ENCODE measurements around the gene SH3BGRL2. TPM values are rescaled to one million over a fixed set of nuclear protein-coding genes. Genes with fewer than 3 reads are reported as not detected.

The SH3BGRL2 gene
- total RNA-seq, 1 experiment from 2014 or later = 7.1 TPM

DNA sequence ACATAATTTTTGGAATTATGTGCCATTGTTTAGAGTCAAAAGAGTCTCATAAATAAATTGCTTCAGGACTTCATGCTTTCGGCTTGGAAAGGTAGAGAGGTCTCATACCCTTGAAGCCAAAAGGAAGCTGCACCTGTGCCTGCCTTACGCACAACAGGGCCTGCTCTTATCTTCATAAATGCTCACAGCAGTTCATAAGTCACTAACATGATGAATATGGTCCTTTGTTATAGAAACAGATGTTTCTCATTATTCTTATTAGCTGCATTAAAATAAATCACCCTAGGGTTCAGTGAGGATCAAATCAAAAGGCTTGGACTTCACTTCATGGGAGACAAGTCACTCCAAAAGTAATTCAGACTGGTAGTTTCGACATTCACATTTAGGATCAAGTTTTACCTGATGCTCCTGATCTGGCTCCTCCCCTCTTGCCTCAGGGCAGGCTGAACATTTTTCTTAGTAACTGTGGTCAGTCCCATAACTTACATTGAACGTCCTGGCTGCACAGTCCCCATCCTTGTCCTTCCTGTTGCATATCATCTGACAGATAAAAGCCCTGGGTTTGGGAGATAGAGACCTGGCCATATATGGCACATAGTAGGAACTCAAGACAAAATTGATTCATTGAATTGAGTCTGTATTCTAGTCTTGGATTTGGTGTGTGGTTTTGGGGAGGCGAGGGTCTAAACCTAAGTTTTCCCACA, 20.7 kb upstream of the SH3BGRL2 start:
- Mint-ChIP-seq H3K27ac (ENCODE audit: low read depth, unreplicated experiment) (no peak overlapping the region), H3K4me1 (ENCODE audit: insufficient read depth, unreplicated experiment) (no peaks in the 10 kb centered on the region), H3K36me3 (ENCODE audit: insufficient read depth, unreplicated experiment) (no peaks in the 10 kb centered on the region), H3K9me3 (ENCODE audit: unreplicated experiment) (no peaks in the 10 kb centered on the region), H3K4me3 (ENCODE audit: unreplicated experiment) (no peak overlapping the region), H3K27me3 (ENCODE audit: insufficient read depth, unreplicated experiment) (no peaks in the 10 kb centered on the region)
- intact Hi-C loops (cut with micrococcal nuclease) = no loop called here
- ChIA-PET CTCF (interaction anchor here (0.6 to 1.2 kb wide), 4 partner anchors 13 to 518 kb away, joined by 3 to 5 read pairs (median 4); no protein-coding TSS in a partner anchor), POLR2A (no interaction called here)
- TF ChIP-seq, protein P1, sequence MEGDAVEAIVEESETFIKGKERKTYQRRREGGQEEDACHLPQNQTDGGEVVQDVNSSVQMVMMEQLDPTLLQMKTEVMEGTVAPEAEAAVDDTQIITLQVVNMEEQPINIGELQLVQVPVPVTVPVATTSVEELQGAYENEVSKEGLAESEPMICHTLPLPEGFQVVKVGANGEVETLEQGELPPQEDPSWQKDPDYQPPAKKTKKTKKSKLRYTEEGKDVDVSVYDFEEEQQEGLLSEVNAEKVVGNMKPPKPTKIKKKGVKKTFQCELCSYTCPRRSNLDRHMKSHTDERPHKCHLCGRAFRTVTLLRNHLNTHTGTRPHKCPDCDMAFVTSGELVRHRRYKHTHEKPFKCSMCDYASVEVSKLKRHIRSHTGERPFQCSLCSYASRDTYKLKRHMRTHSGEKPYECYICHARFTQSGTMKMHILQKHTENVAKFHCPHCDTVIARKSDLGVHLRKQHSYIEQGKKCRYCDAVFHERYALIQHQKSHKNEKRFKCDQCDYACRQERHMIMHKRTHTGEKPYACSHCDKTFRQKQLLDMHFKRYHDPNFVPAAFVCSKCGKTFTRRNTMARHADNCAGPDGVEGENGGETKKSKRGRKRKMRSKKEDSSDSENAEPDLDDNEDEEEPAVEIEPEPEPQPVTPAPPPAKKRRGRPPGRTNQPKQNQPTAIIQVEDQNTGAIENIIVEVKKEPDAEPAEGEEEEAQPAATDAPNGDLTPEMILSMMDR (IDR thresholded peaks at IDR 0.05; ENCODE audit: unreplicated experiment) = no peak
- no TSS peak for BruUV-seq (replicated peaks)
- DNase-seq (ENCODE audit: unreplicated experiment) = no peak

DNA sequence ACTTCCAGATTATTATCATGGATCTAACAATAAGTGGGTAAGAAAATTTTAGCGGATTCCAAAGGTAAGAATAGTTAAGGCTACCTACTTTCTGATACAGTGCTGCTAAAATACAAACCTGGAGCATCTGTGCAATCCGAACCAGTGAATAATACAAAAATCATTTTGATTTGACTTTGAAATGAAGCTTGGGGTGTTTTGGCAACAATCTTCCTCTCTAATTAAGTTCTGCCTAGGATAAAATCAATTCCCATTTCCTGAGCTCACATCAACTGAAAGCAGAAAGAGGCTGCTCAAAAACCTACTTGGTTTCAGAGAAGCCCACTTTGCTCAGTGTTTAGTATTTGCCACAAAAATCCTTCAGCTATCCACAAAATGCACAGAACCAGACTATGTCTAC, 18.7 kb upstream of the SH3BGRL2 start:
- ChIA-PET POLR2A (interaction anchor here (1.6 kb wide), 1 partner anchor 42 kb away, joined by 4 read pairs; no protein-coding TSS in a partner anchor), CTCF (interaction anchor here (0.7 to 1.4 kb wide), 3 partner anchors 41 to 257 kb away, joined by 3 to 6 read pairs (median 3); no protein-coding TSS in a partner anchor)
- DNase-seq (ENCODE audit: unreplicated experiment) = no peak
- no peak overlapping the region for H3K4me3 Mint-ChIP-seq (ENCODE audit: unreplicated experiment)
- TF ChIP-seq, protein P1 (IDR thresholded peaks at IDR 0.05; ENCODE audit: unreplicated experiment) = no peak
- H3K36me3 Mint-ChIP-seq (ENCODE audit: insufficient read depth, unreplicated experiment) = no peaks in the 10 kb centered on the region
- no peaks in the 10 kb centered on the region for H3K27me3 Mint-ChIP-seq (ENCODE audit: insufficient read depth, unreplicated experiment)
- intact Hi-C loops (cut with micrococcal nuclease) = no loop called here
- H3K4me1 Mint-ChIP-seq (ENCODE audit: insufficient read depth, unreplicated experiment) = no peaks in the 10 kb centered on the region
- H3K27ac Mint-ChIP-seq (ENCODE audit: low read depth, unreplicated experiment) = no peak overlapping the region
- no peaks in the 10 kb centered on the region for H3K9me3 Mint-ChIP-seq (ENCODE audit: unreplicated experiment)
- BruUV-seq (replicated peaks) = no TSS peak

DNA sequence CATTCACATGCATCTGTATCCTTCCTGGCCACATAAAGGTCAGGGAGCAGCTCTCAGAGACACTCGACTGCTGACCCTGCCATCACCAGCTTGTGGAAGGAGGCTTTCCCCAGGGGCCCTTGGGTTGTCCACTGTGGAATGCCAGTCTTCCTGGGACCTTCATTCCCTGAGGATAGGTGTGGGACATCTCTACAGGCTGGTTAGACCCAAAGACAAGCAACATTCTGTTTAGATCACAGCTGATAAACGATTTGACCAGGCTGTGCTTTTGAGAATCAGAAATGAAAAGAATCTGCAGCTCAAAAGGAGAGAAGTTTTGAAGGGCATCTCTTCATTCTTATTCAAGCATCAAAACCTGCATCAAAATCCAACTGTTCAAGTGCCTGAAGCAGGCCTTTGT, 18.2 kb upstream of the SH3BGRL2 start:
- intact Hi-C loops (cut with micrococcal nuclease) = no loop called here
- no TSS peak for BruUV-seq (replicated peaks)
- H3K4me1 Mint-ChIP-seq (ENCODE audit: insufficient read depth, unreplicated experiment) = no peaks in the 10 kb centered on the region
- TF ChIP-seq, protein P1 (IDR thresholded peaks at IDR 0.05; ENCODE audit: unreplicated experiment) = no peak
- H3K27ac Mint-ChIP-seq (ENCODE audit: low read depth, unreplicated experiment) = no peak overlapping the region
- ChIA-PET POLR2A (interaction anchor here (1.6 kb wide), 1 partner anchor 42 kb away, joined by 4 read pairs; no protein-coding TSS in a partner anchor), CTCF (interaction anchor here (0.7 to 1.4 kb wide), 3 partner anchors 42 to 257 kb away, joined by 3 to 6 read pairs (median 3); no protein-coding TSS in a partner anchor)
- no peak for DNase-seq (ENCODE audit: unreplicated experiment)
- H3K27me3 Mint-ChIP-seq (ENCODE audit: insufficient read depth, unreplicated experiment) = no peaks in the 10 kb centered on the region
- no peaks in the 10 kb centered on the region for H3K36me3 Mint-ChIP-seq (ENCODE audit: insufficient read depth, unreplicated experiment)
- H3K4me3 Mint-ChIP-seq (ENCODE audit: unreplicated experiment) = no peak overlapping the region
- H3K9me3 Mint-ChIP-seq (ENCODE audit: unreplicated experiment) = no peaks in the 10 kb centered on the region

DNA sequence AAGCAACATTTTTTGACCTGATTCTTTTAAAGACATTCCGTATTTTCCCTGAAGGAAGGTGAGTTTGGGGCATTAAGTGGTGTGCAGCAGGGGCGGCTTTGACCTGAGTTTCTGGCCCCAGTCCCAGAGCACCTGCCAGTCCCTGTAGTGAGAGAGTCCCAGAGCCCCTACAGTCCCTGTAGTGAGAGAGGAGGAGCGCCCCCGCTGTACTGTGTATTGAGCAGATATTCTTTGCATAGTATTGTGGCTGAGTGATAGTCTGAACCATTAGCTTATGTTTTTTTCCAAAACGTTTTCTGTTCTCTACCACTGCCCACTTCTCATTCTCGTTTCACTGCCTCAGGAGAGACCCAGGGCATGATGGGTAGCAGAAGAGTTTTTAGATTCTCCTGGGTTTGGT, 17.2 kb upstream of the SH3BGRL2 start:
- no peak overlapping the region for H3K27ac Mint-ChIP-seq (ENCODE audit: low read depth, unreplicated experiment)

More for the DNA sequence above, 17.2 kb upstream of the SH3BGRL2 start:
- Mint-ChIP-seq H3K4me3 (ENCODE audit: unreplicated experiment) (no peak overlapping the region), H3K36me3 (ENCODE audit: insufficient read depth, unreplicated experiment) (no peaks in the 10 kb centered on the region), H3K4me1 (ENCODE audit: insufficient read depth, unreplicated experiment) (no peaks in the 10 kb centered on the region), H3K27me3 (ENCODE audit: insufficient read depth, unreplicated experiment) (no peaks in the 10 kb centered on the region), H3K9me3 (ENCODE audit: unreplicated experiment) (no peaks in the 10 kb centered on the region)
- no TSS peak for BruUV-seq (replicated peaks)
- POLR2A ChIA-PET = no interaction called here
- intact Hi-C loops (cut with micrococcal nuclease) = no loop called here
- TF ChIP-seq, protein P1 (IDR thresholded peaks at IDR 0.05; ENCODE audit: unreplicated experiment) = no peak
- DNase-seq (ENCODE audit: unreplicated experiment) = no peak
- CTCF ChIA-PET = interaction anchor here (0.7 kb wide), 1 partner anchor 1152 kb away, joined by 3 read pairs; no protein-coding TSS in a partner anchor

All from MCF 10A (cell line).